SK-N-SH (cell line): ENCODE results near the gene CHD8. TPM values are rescaled to one million over a fixed set of nuclear protein-coding genes. Genes with fewer than 3 reads are reported as not detected.
A peak's percentile ranks its signal among the peaks of the same experiment; 100 is the strongest.

Source experiments
- CTCF ChIA-PET: fragments of 300-600, 350-600 bp; formaldehyde crosslinking; extraction: SDS; loops from one replicate; lab custom pipeline; 2021; lab: Yijun Ruan, JAX
- POLR2A ChIA-PET: fragments of 350-600 bp; sonication (Branson Sonifier 250); formaldehyde crosslinking; extraction: SDS; loops from one replicate; lab custom pipeline; 2020; ENCODE audit warnings: antibody characterized with exemption, inconsistent platforms; lab: Yijun Ruan, JAX
- DNase-seq: peaks from one replicate; pipeline ENCODE4 v3.0.0; 2012
- H2AFZ ChIP-seq: fragments of 200-600 bp; sonication (generic); 2 replicates; pipeline ENCODE4 v1.8.1; 2016; ENCODE audit warnings: antibody characterized with exemption, mild to moderate bottlenecking, low read depth
- H3F3A ChIP-seq: fragments of 200-600 bp; sonication (generic); replicated peaks from 2 replicates; pipeline ENCODE3; 2016; ENCODE audit warnings: antibody characterized with exemption, mild to moderate bottlenecking; ENCODE audit not compliant: insufficient read depth
- H3K27ac ChIP-seq, 2 experiments: fragments of 200-500 bp in 1 of 2; fragments of 200-600 bp in 1 of 2; sonication (Bioruptor generic) in 1 of 2; sonication (generic), shearing (Covaris generic) in 1 of 2; 2 replicates each; pipeline versions ENCODE4 v1.5.1 to v1.6.1; 2014 to 2016; ENCODE audit warnings: low read depth in 2 of 2, inconsistent platforms in 1 of 2, low read length in 1 of 2, mild to moderate bottlenecking in 1 of 2, mixed read lengths in 1 of 2
- H3K27me3 ChIP-seq: fragments of 200-600 bp; sonication (generic), shearing (Covaris generic); 2 replicates; pipeline ENCODE4 v1.6.1; 2016; ENCODE audit warnings: mixed run types; ENCODE audit not compliant: insufficient read depth
- H3K36me3 ChIP-seq, 2 experiments: fragments of 200-500 bp in 1 of 2; fragments of 200-600 bp in 1 of 2; sonication (Bioruptor generic) in 1 of 2; sonication (generic) in 1 of 2; replicated peaks in 1 of 2; 2 replicates each; pipeline versions ENCODE3 to v1.5.1; 2014 to 2016; ENCODE audit warnings: low read length in 1 of 2, mild to moderate bottlenecking in 1 of 2; ENCODE audit not compliant: insufficient read depth in 2 of 2, control insufficient read depth in 1 of 2
- H3K4me1 ChIP-seq, 2 experiments: fragments of 200-500 bp in 1 of 2; fragments of 200-600 bp in 1 of 2; sonication (Bioruptor generic) in 1 of 2; sonication (generic), shearing (Covaris generic) in 1 of 2; 2 replicates each; pipeline versions ENCODE4 v1.5.1 to v1.6.1; 2014 to 2016; ENCODE audit warnings: low read depth in 1 of 2, low read length in 1 of 2, mixed run types in 1 of 2; ENCODE audit not compliant: insufficient read depth in 2 of 2, control insufficient read depth in 1 of 2
- H3K4me2 ChIP-seq: fragments of 200-600 bp; sonication (generic), shearing (Covaris generic); 2 replicates; pipeline ENCODE4 v1.6.1; 2017; ENCODE audit warnings: mixed run types
- H3K4me3 ChIP-seq, 2 experiments: fragments of 200-500 bp in 1 of 2; fragments of 200-600 bp in 1 of 2; sonication (Bioruptor generic) in 1 of 2; sonication (generic), shearing (Covaris generic) in 1 of 2; 2 replicates each; pipeline versions ENCODE4 v1.5.1 to v1.8.1; 2014 to 2016; ENCODE audit warnings: low read depth in 2 of 2, inconsistent platforms in 1 of 2, low read length in 1 of 2, mild to moderate bottlenecking in 1 of 2, mixed read lengths in 1 of 2, moderate library complexity in 1 of 2
- H3K79me2 ChIP-seq: fragments of 200-600 bp; sonication (generic); 2 replicates; pipeline ENCODE4 v1.8.1; 2017; ENCODE audit warnings: mild to moderate bottlenecking; ENCODE audit not compliant: insufficient read depth
- H3K9ac ChIP-seq: fragments of 200-600 bp; sonication (generic); 2 replicates; pipeline ENCODE4 v1.6.1; 2017; ENCODE audit warnings: mixed run types
- H3K9me2 ChIP-seq: fragments of 200-600 bp; sonication (generic); 2 replicates; pipeline ENCODE4 v1.6.1; 2017; ENCODE audit warnings: mixed run types
- H3K9me3 ChIP-seq: fragments of 200-600 bp; sonication (generic); 2 replicates; pipeline ENCODE4 v1.6.1; 2017; ENCODE audit warnings: mixed run types, mild to moderate bottlenecking, moderate library complexity
- H4K20me1 ChIP-seq: fragments of 200-600 bp; sonication (generic); 2 replicates; pipeline ENCODE4 v1.6.1; 2017; ENCODE audit warnings: mild to moderate bottlenecking, mixed run types; ENCODE audit not compliant: insufficient read depth
- FOSL2 ChIP-seq: IDR thresholded peaks from 2 replicates; pipeline ENCODE4 v1.4.0; 2012; ENCODE audit warnings: low read depth, mild to moderate bottlenecking, moderate library complexity, borderline replicate concordance
- FOXJ3 ChIP-seq: sonication (generic); formaldehyde crosslinking; IDR thresholded peaks from 2 replicates; pipeline ENCODE4 v1.5.1; 2020; ENCODE audit warnings: mild to moderate bottlenecking, missing genetic modification reagents
- GABPA ChIP-seq: IDR thresholded peaks from 2 replicates; pipeline ENCODE4 v1.4.0; 2012; ENCODE audit warnings: low read depth, mild to moderate bottlenecking
- MXI1 ChIP-seq: IDR thresholded peaks from 2 replicates; pipeline ENCODE4 v1.6.1; 2012; ENCODE audit warnings: mild to moderate bottlenecking, low read depth, low read length, improper control_type of control experiment
- NFIC ChIP-seq: IDR thresholded peaks from 2 replicates; pipeline ENCODE4 v1.4.0; 2012; ENCODE audit warnings: borderline replicate concordance
- POLR2AphosphoS5 ChIP-seq: IDR thresholded peaks from 2 replicates; pipeline ENCODE4 v1.6.1; 2012; ENCODE audit warnings: low read depth, low read length
- RCOR1 ChIP-seq: fragments of 150-350 bp; IDR thresholded peaks from 2 replicates; pipeline ENCODE4 v1.6.1; 2017; ENCODE audit warnings: antibody characterized with exemption, low read length
- RFX5 ChIP-seq: IDR thresholded peaks from 2 replicates; pipeline ENCODE4 v1.6.1; 2012; ENCODE audit warnings: mild to moderate bottlenecking, improper control_type of control experiment, low read length
- TAF1 ChIP-seq: IDR thresholded peaks from 2 replicates; pipeline ENCODE4 v1.6.1; 2012; ENCODE audit warnings: low read depth, mild to moderate bottlenecking, low read length, moderate library complexity, borderline replicate concordance
- TCF12 ChIP-seq: IDR thresholded peaks from 2 replicates; pipeline ENCODE4 v1.4.0; 2012
- YY1 ChIP-seq: IDR thresholded peaks from 2 replicates; pipeline ENCODE4 v1.4.0; 2012; ENCODE audit warnings: low read depth, mild to moderate bottlenecking
- polyA plus RNA-seq, 3 experiments: library from polyadenylated mRNA; depleted of rRNA; stranded (reverse); fragments of >200 nt; gene quantifications; 2 replicates each; pipeline ENCODE4 v1.2.3, GENCODE V29; 2012
- TF ChIP-seq, protein P1 (sequence below): fragments of 150-350 bp; IDR thresholded peaks from 2 replicates; pipeline ENCODE4 v1.6.1; 2016; ENCODE audit warnings: mild to moderate bottlenecking, low read depth, low read length
- TF ChIP-seq, protein P2 (sequence below): fragments of 150-350 bp; IDR thresholded peaks from 2 replicates; pipeline ENCODE4 v1.6.1; 2017; ENCODE audit warnings: antibody characterized with exemption, low read length, low read depth, borderline replicate concordance
- TF ChIP-seq, protein P3 (sequence below): IDR thresholded peaks from 2 replicates; pipeline ENCODE4 v1.6.1; 2012; ENCODE audit warnings: mild to moderate bottlenecking, low read depth, low read length, moderate library complexity

Gene CHD8
- polyA plus RNA-seq, 1 of the 3 experiments (the other 2 are of a cell fraction): 25.3 TPM

DNA sequence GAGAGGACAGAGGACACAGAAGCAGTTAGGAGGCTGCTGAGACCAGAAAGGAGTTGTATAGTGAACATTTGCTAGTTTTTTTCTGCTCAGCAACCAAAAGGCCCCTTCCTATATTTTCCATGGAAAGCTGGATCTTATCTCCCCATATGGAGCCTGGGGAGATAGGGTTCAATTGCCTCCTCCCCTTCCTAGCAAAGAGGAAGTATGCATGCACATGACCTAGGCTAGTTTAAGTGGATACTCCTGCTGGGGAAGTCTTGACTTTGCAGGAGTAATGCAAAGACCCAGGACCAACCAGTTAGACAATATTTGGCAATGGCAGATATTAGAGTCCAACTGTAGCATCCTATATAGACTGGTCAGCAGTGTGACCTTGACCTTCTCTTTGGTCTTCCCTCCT is 15.1 kb downstream of the CHD8 start:
- Histone ChIP-seq H3K4me2 (no peak overlapping the region), H3K27me3 (no peaks in the 10 kb centered on the region), H3F3A (peaks cover 7% of the 10 kb centered on the region), H3K79me2 (peaks cover 91% of the 10 kb centered on the region), H3K4me1 (peaks cover 4 to 6% of the 10 kb centered on the region in 2 experiments; a peak in 3 of 4 replicates), H3K9ac (no peak overlapping the region), H3K27ac (no peak overlapping the region), H3K36me3 (peaks cover 0 to 13% of the 10 kb centered on the region in 2 experiments), H3K9me3 (no peaks in the 10 kb centered on the region), H3K9me2 (no peaks in the 10 kb centered on the region), H3K4me3 (no peak overlapping the region), H2AFZ (no peak overlapping the region), H4K20me1 (no peaks in the 10 kb centered on the region)
- DNase-seq: peak; percentile 34
- TF ChIP-seq, protein P1, sequence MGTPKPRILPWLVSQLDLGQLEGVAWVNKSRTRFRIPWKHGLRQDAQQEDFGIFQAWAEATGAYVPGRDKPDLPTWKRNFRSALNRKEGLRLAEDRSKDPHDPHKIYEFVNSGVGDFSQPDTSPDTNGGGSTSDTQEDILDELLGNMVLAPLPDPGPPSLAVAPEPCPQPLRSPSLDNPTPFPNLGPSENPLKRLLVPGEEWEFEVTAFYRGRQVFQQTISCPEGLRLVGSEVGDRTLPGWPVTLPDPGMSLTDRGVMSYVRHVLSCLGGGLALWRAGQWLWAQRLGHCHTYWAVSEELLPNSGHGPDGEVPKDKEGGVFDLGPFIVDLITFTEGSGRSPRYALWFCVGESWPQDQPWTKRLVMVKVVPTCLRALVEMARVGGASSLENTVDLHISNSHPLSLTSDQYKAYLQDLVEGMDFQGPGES: no peak
- TF ChIP-seq MXI1 (no peak), GABPA (no peak), FOSL2 (no peak), POLR2AphosphoS5 (no peak), TCF12 (no peak), RCOR1 (no peak), YY1 (no peak), RFX5 (no peak), FOXJ3 (CRISPR knock-in tag) (no peak), TAF1 (no peak), NFIC (no peak)
- TF ChIP-seq, protein P2, sequence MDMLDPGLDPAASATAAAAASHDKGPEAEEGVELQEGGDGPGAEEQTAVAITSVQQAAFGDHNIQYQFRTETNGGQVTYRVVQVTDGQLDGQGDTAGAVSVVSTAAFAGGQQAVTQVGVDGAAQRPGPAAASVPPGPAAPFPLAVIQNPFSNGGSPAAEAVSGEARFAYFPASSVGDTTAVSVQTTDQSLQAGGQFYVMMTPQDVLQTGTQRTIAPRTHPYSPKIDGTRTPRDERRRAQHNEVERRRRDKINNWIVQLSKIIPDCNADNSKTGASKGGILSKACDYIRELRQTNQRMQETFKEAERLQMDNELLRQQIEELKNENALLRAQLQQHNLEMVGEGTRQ: no peak
- TF ChIP-seq, protein P3, sequence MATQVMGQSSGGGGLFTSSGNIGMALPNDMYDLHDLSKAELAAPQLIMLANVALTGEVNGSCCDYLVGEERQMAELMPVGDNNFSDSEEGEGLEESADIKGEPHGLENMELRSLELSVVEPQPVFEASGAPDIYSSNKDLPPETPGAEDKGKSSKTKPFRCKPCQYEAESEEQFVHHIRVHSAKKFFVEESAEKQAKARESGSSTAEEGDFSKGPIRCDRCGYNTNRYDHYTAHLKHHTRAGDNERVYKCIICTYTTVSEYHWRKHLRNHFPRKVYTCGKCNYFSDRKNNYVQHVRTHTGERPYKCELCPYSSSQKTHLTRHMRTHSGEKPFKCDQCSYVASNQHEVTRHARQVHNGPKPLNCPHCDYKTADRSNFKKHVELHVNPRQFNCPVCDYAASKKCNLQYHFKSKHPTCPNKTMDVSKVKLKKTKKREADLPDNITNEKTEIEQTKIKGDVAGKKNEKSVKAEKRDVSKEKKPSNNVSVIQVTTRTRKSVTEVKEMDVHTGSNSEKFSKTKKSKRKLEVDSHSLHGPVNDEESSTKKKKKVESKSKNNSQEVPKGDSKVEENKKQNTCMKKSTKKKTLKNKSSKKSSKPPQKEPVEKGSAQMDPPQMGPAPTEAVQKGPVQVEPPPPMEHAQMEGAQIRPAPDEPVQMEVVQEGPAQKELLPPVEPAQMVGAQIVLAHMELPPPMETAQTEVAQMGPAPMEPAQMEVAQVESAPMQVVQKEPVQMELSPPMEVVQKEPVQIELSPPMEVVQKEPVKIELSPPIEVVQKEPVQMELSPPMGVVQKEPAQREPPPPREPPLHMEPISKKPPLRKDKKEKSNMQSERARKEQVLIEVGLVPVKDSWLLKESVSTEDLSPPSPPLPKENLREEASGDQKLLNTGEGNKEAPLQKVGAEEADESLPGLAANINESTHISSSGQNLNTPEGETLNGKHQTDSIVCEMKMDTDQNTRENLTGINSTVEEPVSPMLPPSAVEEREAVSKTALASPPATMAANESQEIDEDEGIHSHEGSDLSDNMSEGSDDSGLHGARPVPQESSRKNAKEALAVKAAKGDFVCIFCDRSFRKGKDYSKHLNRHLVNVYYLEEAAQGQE: no peak
- ChIA-PET POLR2A (no interaction called here), CTCF (no interaction called here)
